WTC11 (cell line): ENCODE data around the gene CAMK2A. TPM values are rescaled to one million over a fixed set of nuclear protein-coding genes. Genes with fewer than 3 reads are reported as not detected.

ENCODE experiments used
- ATAC-seq: fragments of 200-7000 bp; cut with Tn5 transposase; 2 replicates; pipeline ENCODE4 v1.10.0; 2021; ENCODE audit warnings: mild to moderate bottlenecking, moderate library complexity
- CTCF ChIA-PET: fragments of 300-600 bp; sonication (Branson Sonifier 250); formaldehyde crosslinking; loops from one replicate; lab custom pipeline; 2021; ENCODE audit warnings: antibody characterized with exemption; lab: Charles Lee
- POLR2A ChIA-PET: fragments of 350-600 bp; sonication (Branson Sonifier 250); formaldehyde crosslinking; loops from one replicate; lab custom pipeline; 2021; ENCODE audit warnings: antibody characterized with exemption; lab: Charles Lee
- DNase-seq: peaks from one replicate; pipeline ENCODE4 v3.0.0; 2021; ENCODE audit warnings: low spot score
- H3K27ac Mint-ChIP-seq: 2 replicates; pipeline ENCODE4 v1.8.0; 2021; ENCODE audit warnings: mixed read lengths
- H3K27me3 Mint-ChIP-seq: 2 replicates; pipeline ENCODE4 v1.8.0; 2021; ENCODE audit warnings: low read depth, mild to moderate bottlenecking, moderate library complexity, mixed read lengths
- H3K36me3 Mint-ChIP-seq: 2 replicates; pipeline ENCODE4 v1.8.0; 2021; ENCODE audit warnings: mixed read lengths
- H3K4me1 Mint-ChIP-seq: 2 replicates; pipeline ENCODE4 v1.8.0; 2022; ENCODE audit warnings: mixed read lengths
- H3K4me3 Mint-ChIP-seq: 2 replicates; pipeline ENCODE4 v1.8.0; 2021; ENCODE audit warnings: mild to moderate bottlenecking, moderate library complexity, mixed read lengths
- H3K9me3 Mint-ChIP-seq: 2 replicates; pipeline ENCODE4 v1.8.0; 2021; ENCODE audit warnings: mixed read lengths
- ATF1 ChIP-seq: sonication (generic); formaldehyde crosslinking; IDR thresholded peaks from 2 replicates; pipeline ENCODE4 v1.8.1; 2023; ENCODE audit warnings: mild to moderate bottlenecking, moderate library complexity, missing genetic modification reagents
- ATF2 ChIP-seq: sonication (generic); formaldehyde crosslinking; IDR thresholded peaks from 2 replicates; pipeline ENCODE4 v1.8.1; 2022; ENCODE audit warnings: low read depth, missing genetic modification reagents, borderline replicate concordance
- CREB1 ChIP-seq: sonication (generic); formaldehyde crosslinking; IDR thresholded peaks from 2 replicates; pipeline ENCODE4 v1.8.0; 2023; ENCODE audit warnings: mild to moderate bottlenecking, missing genetic modification reagents
- E2F1 ChIP-seq: sonication (generic); formaldehyde crosslinking; IDR thresholded peaks from 2 replicates; pipeline ENCODE4 v1.8.0; 2022; ENCODE audit warnings: mild to moderate bottlenecking, missing genetic modification reagents
- GTF2I ChIP-seq: fragments of 250-450 bp; sonication (Bioruptor Pico); conservative IDR thresholded peaks from 2 replicates; pipeline ENCODE4 v1.4.0; 2021; ENCODE audit warnings: mild to moderate bottlenecking
- JAZF1 ChIP-seq: fragments of 250-450 bp; sonication (Bioruptor Pico); IDR thresholded peaks from 2 replicates; pipeline ENCODE4 v1.9.0; 2021; ENCODE audit warnings: moderate library complexity, mild to moderate bottlenecking, inconsistent platforms
- NR1H2 ChIP-seq: sonication (generic); formaldehyde crosslinking; IDR thresholded peaks from 2 replicates; pipeline ENCODE4 v1.9.0; 2021; ENCODE audit warnings: mild to moderate bottlenecking, moderate library complexity, missing genetic modification reagents
- OVOL2 ChIP-seq: fragments of 250-450 bp; sonication (Bioruptor Pico); IDR thresholded peaks from 2 replicates; pipeline ENCODE4 v1.9.0; 2021; ENCODE audit warnings: mild to moderate bottlenecking, borderline replicate concordance
- SMAD3 ChIP-seq: sonication (generic); formaldehyde crosslinking; IDR thresholded peaks from 2 replicates; pipeline ENCODE4 v1.8.0; 2022; ENCODE audit warnings: missing genetic modification reagents, mild to moderate bottlenecking, borderline replicate concordance
- TEAD1 ChIP-seq: sonication (generic); formaldehyde crosslinking; IDR thresholded peaks from 2 replicates; pipeline ENCODE4 v1.8.0; 2022; ENCODE audit warnings: mild to moderate bottlenecking, missing genetic modification reagents
- USF2 ChIP-seq: sonication (generic); formaldehyde crosslinking; IDR thresholded peaks from 2 replicates; pipeline ENCODE4 v1.8.1; 2023; ENCODE audit warnings: mild to moderate bottlenecking, missing genetic modification reagents, moderate library complexity
- ZBTB43 ChIP-seq: sonication (generic); formaldehyde crosslinking; IDR thresholded peaks from 2 replicates; pipeline ENCODE4 v1.8.1; 2023; ENCODE audit warnings: mild to moderate bottlenecking, missing genetic modification reagents
- ZNF232 ChIP-seq: sonication (generic); formaldehyde crosslinking; IDR thresholded peaks from 2 replicates; pipeline ENCODE4 v1.8.0; 2022; ENCODE audit warnings: mild to moderate bottlenecking, missing genetic modification reagents
- ZNF281 ChIP-seq: sonication (generic); formaldehyde crosslinking; IDR thresholded peaks from 2 replicates; pipeline ENCODE4 v1.8.0; 2023; ENCODE audit warnings: mild to moderate bottlenecking, missing genetic modification reagents
- ZNF425 ChIP-seq: fragments of 250-450 bp; sonication (Bioruptor Pico); conservative IDR thresholded peaks from 2 replicates; pipeline ENCODE4 v1.9.0; 2021; ENCODE audit warnings: mild to moderate bottlenecking
- total RNA-seq: library from RNA; stranded (reverse); gene quantifications from 3 replicates; pipeline ENCODE4 v1.2.3, GENCODE V29; 2021

The CAMK2A gene
- total RNA-seq, 1 experiment from 2014 or later, result 0.13 TPM

- Mint-ChIP-seq H3K9me3 (no peaks in the 10 kb centered on the region), H3K4me3 (no peak overlapping the region), H3K27me3 (no peaks in the 10 kb centered on the region), H3K36me3 (no peaks in the 10 kb centered on the region), H3K27ac (no peak overlapping the region), H3K4me1 (peaks cover 4% of the 10 kb centered on the region)
- TF ChIP-seq TEAD1 (CRISPR knock-in tag) (no peak), CREB1 (CRISPR knock-in tag) (no peak), USF2 (CRISPR knock-in tag) (no peak), GTF2I (CRISPR knock-in tag) (no peak), ATF2 (no peak), JAZF1 (CRISPR knock-in tag) (no peak), ATF1 (CRISPR knock-in tag) (no peak), SMAD3 (CRISPR knock-in tag) (no peak), ZNF232 (no peak), ZBTB43 (CRISPR knock-in tag) (no peak), E2F1 (CRISPR knock-in tag) (no peak), NR1H2 (CRISPR knock-in tag) (no peak), ZNF425 (CRISPR knock-in tag) (no peak), ZNF281 (CRISPR knock-in tag) (no peak), OVOL2 (CRISPR knock-in tag) (no peak)
- CTCF ChIA-PET, result interaction anchor here (1.1 kb wide), 1 partner anchor 27 kb away, joined by 3 read pairs; the partner anchor contains the start of gene ARSI
- ATAC-seq, result no peak
- DNase-seq, result no peak
- POLR2A ChIA-PET, result no interaction called here
These were observed 40.6 kb upstream of the CAMK2A start for GRCh38 chr5:150329881-150330876.
